22Rv1 (cell line): Measurements from ENCODE around the gene OGG1.

Experiments
- H3K27ac ChIP-seq: fragments of 450-650 bp; 2 replicates; pipeline ENCODE4 v1.5.1; 2017
- CTCF ChIP-seq: fragments of 450-650 bp; IDR thresholded peaks from 2 replicates; pipeline ENCODE4 v1.5.1; 2017; ENCODE audit warnings: mild to moderate bottlenecking
- ZFX ChIP-seq: fragments of 450-650 bp; IDR thresholded peaks from 2 replicates; pipeline ENCODE4 v1.6.1; 2017; ENCODE audit warnings: antibody characterized with exemption, borderline replicate concordance

Gene OGG1

GRCh38 chr3:9746330-9746729, 3.4 kb upstream of the OGG1 start:
- H3K27ac ChIP-seq = no peak overlapping the region
- TF ChIP-seq ZFX (no peak), CTCF (no peak)

- TF ChIP-seq CTCF = no peak
- no peak overlapping the region for H3K27ac ChIP-seq
These were observed 2.5 kb upstream of the OGG1 start for GRCh38 chr3:9747267-9747666.

GRCh38 chr3:9748031-9748430, 1.7 kb upstream of the OGG1 start:
- H3K27ac ChIP-seq = no peak overlapping the region
- TF ChIP-seq ZFX (no peak), CTCF (no peak)

- H3K27ac ChIP-seq = peak overlapping the region; percentile 89
- TF ChIP-seq CTCF (no peak), ZFX (no peak)
These were observed 482 bp upstream of the OGG1 start for GRCh38 chr3:9749296-9749644.

GRCh38 chr3:9750556-9751411, 1.0 kb downstream of the OGG1 start:
- peak overlapping the region; percentile 89 for H3K27ac ChIP-seq
- TF ChIP-seq ZFX = no peak
- no peak for TF ChIP-seq CTCF

GRCh38 chr3:9754678-9755077, 4.9 kb downstream of the OGG1 start:
- TF ChIP-seq ZFX (no peak), CTCF (no peak)
- peak overlapping the region; percentile 49 for H3K27ac ChIP-seq

GRCh38 chr3:9757427-9757826, 7.7 kb downstream of the OGG1 start:
- no peak overlapping the region for H3K27ac ChIP-seq
- no peak for TF ChIP-seq CTCF
- no peak for TF ChIP-seq ZFX
